SU-DHL-6 (cell line): ENCODE data around the gene KIAA1958.

Experiments
- H2AFZ ChIP-seq: fragments of 200-600 bp; sonication (generic); 2 replicates; pipeline ENCODE4 v1.6.1; 2014; ENCODE audit warnings: low read depth, mild to moderate bottlenecking, moderate library complexity, mixed read lengths, antibody characterized with exemption, low read length; ENCODE audit not compliant: severe bottlenecking
- H3F3A ChIP-seq: fragments of 200-600 bp; shearing (Covaris generic); 2 replicates; pipeline ENCODE4 v1.6.0; 2016; ENCODE audit warnings: antibody characterized with exemption, mild to moderate bottlenecking; ENCODE audit not compliant: insufficient read depth
- H3K27ac ChIP-seq: fragments of 200-600 bp; sonication (generic); 2 replicates; pipeline ENCODE4 v1.5.1; 2016; ENCODE audit warnings: low read depth, mild to moderate bottlenecking, low read length, moderate library complexity, mixed read lengths
- H3K27me3 ChIP-seq: fragments of 200-600 bp; sonication (generic), shearing (Covaris generic); 2 replicates; pipeline ENCODE4 v1.6.0; 2014; ENCODE audit warnings: mild to moderate bottlenecking, low read length
- H3K36me3 ChIP-seq: fragments of 200-600 bp; sonication (generic); 2 replicates; pipeline ENCODE4 v1.6.1; 2014; ENCODE audit warnings: mild to moderate bottlenecking, low read length, mixed read lengths
- H3K4me2 ChIP-seq: fragments of 300-600, 200-600 bp; shearing (Covaris generic), sonication (generic); 2 replicates; pipeline ENCODE4 v1.6.0; 2014; ENCODE audit warnings: low read length, low read depth, mild to moderate bottlenecking; ENCODE audit not compliant: poor library complexity, severe bottlenecking
- H3K4me3 ChIP-seq: fragments of 200-600 bp; sonication (generic); 2 replicates; pipeline ENCODE4 v1.5.1; 2014; ENCODE audit warnings: antibody characterized with exemption, low read length, mild to moderate bottlenecking, mixed read lengths; ENCODE audit not compliant: insufficient read depth, poor library complexity, severe bottlenecking
- H3K79me2 ChIP-seq: fragments of 200-600 bp; sonication (generic); 2 replicates; pipeline ENCODE4 v1.6.1; 2014; ENCODE audit warnings: mild to moderate bottlenecking, low read length, moderate library complexity; ENCODE audit not compliant: insufficient read depth
- H3K9ac ChIP-seq: fragments of 200-600 bp; sonication (generic); 2 replicates; pipeline ENCODE4 v1.7.0; 2014; ENCODE audit warnings: mild to moderate bottlenecking, low read length
- H3K9me2 ChIP-seq: fragments of 200-600 bp; sonication (generic); replicated peaks from 2 replicates; pipeline ENCODE4 v1.6.1; 2014; ENCODE audit warnings: low read length; ENCODE audit not compliant: insufficient read depth
- H3K9me3 ChIP-seq: fragments of 200-600 bp; sonication (generic); 2 replicates; pipeline ENCODE4 v1.6.1; 2014; ENCODE audit warnings: low read length, mixed read lengths; ENCODE audit not compliant: insufficient read depth
- H4K20me1 ChIP-seq: fragments of 200-600 bp; sonication (generic); 2 replicates; pipeline ENCODE4 v1.6.1; 2014; ENCODE audit warnings: low read depth, mild to moderate bottlenecking, antibody characterized with exemption, low read length, moderate library complexity, mixed read lengths
- EZH2phosphoT487 ChIP-seq: fragments of 200-600 bp; sonication (generic), shearing (Covaris generic); conservative IDR thresholded peaks from 2 replicates; pipeline ENCODE4 v1.6.1; 2018; ENCODE audit warnings: mild to moderate bottlenecking, antibody characterized with exemption, low read length, moderate library complexity, mixed read lengths
- TF ChIP-seq, protein P1 (sequence below): fragments of 200-600 bp; sonication (generic); IDR thresholded peaks from one replicate; pipeline ENCODE4 v1.5.1; 2017; ENCODE audit warnings: antibody characterized with exemption, mild to moderate bottlenecking, low read length, moderate library complexity; ENCODE audit not compliant: insufficient read depth, poor library complexity, severe bottlenecking

The KIAA1958 gene

GRCh38 chr9:112711050-112711689 lies 224.5 kb downstream of the KIAA1958 start:
- Histone ChIP-seq H3K79me2 (peaks cover 68% of the 10 kb centered on the region), H3K9me2 (no peaks in the 10 kb centered on the region), H3K9me3 (no peaks in the 10 kb centered on the region), H3K36me3 (no peaks in the 10 kb centered on the region), H3F3A (no peaks in the 10 kb centered on the region), H3K27me3 (no peaks in the 10 kb centered on the region), H3K27ac (no peak overlapping the region), H3K9ac (no peak overlapping the region), H4K20me1 (peaks cover 3% of the 10 kb centered on the region; the same call in 1 of the 2 replicates), H3K4me2 (no peak overlapping the region), H3K4me3 (no peak overlapping the region), H2AFZ (no peak overlapping the region)
- TF ChIP-seq EZH2phosphoT487 = no peak
- TF ChIP-seq, protein P1, sequence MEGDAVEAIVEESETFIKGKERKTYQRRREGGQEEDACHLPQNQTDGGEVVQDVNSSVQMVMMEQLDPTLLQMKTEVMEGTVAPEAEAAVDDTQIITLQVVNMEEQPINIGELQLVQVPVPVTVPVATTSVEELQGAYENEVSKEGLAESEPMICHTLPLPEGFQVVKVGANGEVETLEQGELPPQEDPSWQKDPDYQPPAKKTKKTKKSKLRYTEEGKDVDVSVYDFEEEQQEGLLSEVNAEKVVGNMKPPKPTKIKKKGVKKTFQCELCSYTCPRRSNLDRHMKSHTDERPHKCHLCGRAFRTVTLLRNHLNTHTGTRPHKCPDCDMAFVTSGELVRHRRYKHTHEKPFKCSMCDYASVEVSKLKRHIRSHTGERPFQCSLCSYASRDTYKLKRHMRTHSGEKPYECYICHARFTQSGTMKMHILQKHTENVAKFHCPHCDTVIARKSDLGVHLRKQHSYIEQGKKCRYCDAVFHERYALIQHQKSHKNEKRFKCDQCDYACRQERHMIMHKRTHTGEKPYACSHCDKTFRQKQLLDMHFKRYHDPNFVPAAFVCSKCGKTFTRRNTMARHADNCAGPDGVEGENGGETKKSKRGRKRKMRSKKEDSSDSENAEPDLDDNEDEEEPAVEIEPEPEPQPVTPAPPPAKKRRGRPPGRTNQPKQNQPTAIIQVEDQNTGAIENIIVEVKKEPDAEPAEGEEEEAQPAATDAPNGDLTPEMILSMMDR = peak; percentile 27

- no peak overlapping the region for H3K9ac ChIP-seq
- H3K4me3 ChIP-seq = no peak overlapping the region
- H3K4me2 ChIP-seq = no peak overlapping the region
- peaks cover 77% of the 10 kb centered on the region for H3K79me2 ChIP-seq
- H2AFZ ChIP-seq = no peak overlapping the region
- no peaks in the 10 kb centered on the region for H3K27me3 ChIP-seq
- H3K9me2 ChIP-seq = no peaks in the 10 kb centered on the region
- no peaks in the 10 kb centered on the region for H3F3A ChIP-seq
- TF ChIP-seq, protein P1 = no peak
- TF ChIP-seq EZH2phosphoT487 = no peak
- no peaks in the 10 kb centered on the region for H3K9me3 ChIP-seq
- no peak overlapping the region for H3K27ac ChIP-seq
- H3K36me3 ChIP-seq = no peaks in the 10 kb centered on the region
- peaks cover 3% of the 10 kb centered on the region; the same call in 1 of the 2 replicates for H4K20me1 ChIP-seq
Measured at GRCh38 chr9:112712678-112713077, 226.1 kb downstream of the KIAA1958 start.

GRCh38 chr9:112717661-112718331 lies 231.2 kb downstream of the KIAA1958 start, which contains the start of gene INIP:
Gene INIP, minus strand, starts transcription at chr9:112718117. Its CDS starts 1,632 bp downstream, at chr9:112716485.
- Histone ChIP-seq H3K36me3 (no peaks in the 10 kb centered on the region), H3K9me2 (no peaks in the 10 kb centered on the region), H4K20me1 (no peaks in the 10 kb centered on the region), H3F3A (0 out of 2 replicates have a peak, but pooled peaks cover 7% of the 10 kb centered on the region), H3K4me2 (peak within 1 kb of the TSS; percentile 99), H3K9ac (peak within 1 kb of the TSS; percentile 81), H3K27me3 (no peaks in the 10 kb centered on the region), H3K79me2 (peaks cover 33% of the 10 kb centered on the region), H3K27ac (peak within 1 kb of the TSS; percentile 80), H3K4me3 (peak within 1 kb of the TSS; percentile 97), H2AFZ (peak within 1 kb of the TSS; percentile 91), H3K9me3 (no peaks in the 10 kb centered on the region)
- TF ChIP-seq EZH2phosphoT487 = no peak
- TF ChIP-seq, protein P1 = peak; percentile 29
